K562 (cell line): ENCODE results near the gene ERN1. TPM values are rescaled to one million over a fixed set of nuclear protein-coding genes. Genes with fewer than 3 reads are reported as not detected.
A peak's percentile ranks its signal among the peaks of the same experiment; 100 is the strongest.

Source experiments
- CHAMP1 ChIP-seq: fragments of 450-650 bp; IDR thresholded peaks from 2 replicates; pipeline ENCODE4 v1.6.1; 2016; ENCODE audit warnings: mild to moderate bottlenecking
- DIDO1 ChIP-seq: fragments of 450-650 bp; IDR thresholded peaks from 2 replicates; pipeline ENCODE4 v1.6.1; 2016; ENCODE audit warnings: low read depth, missing biosample characterization, missing genetic modification characterization
- EP300 ChIP-seq: IDR thresholded peaks from 2 replicates; pipeline ENCODE4 v1.6.1; 2012; ENCODE audit warnings: low read length, improper control_type of control experiment
- FOXK2 ChIP-seq, 2 experiments: fragments of 450-650 bp; IDR thresholded peaks in 1 of 2; conservative IDR thresholded peaks in 1 of 2; 2 replicates each; pipeline ENCODE4 v1.6.1; 2016; ENCODE audit warnings: low read depth in 2 of 2, mild to moderate bottlenecking in 1 of 2
- PHB2 ChIP-seq: fragments of 450-650 bp; IDR thresholded peaks from 2 replicates; pipeline ENCODE4 v1.6.1; 2017; ENCODE audit warnings: low read depth
- PPARD ChIP-seq: fragments of 250-450 bp; sonication (Bioruptor Pico); IDR thresholded peaks from 2 replicates; pipeline ENCODE4 v1.8.0; 2022; ENCODE audit warnings: inconsistent platforms, mild to moderate bottlenecking, moderate library complexity
- SFPQ ChIP-seq: fragments of 200-400 bp; formaldehyde crosslinking; IDR thresholded peaks from 2 replicates; pipeline ENCODE4 v1.6.1; 2017; ENCODE audit warnings: mild to moderate bottlenecking, low read depth, low read length, moderate library complexity
- SNIP1 ChIP-seq: fragments of 450-650 bp; IDR thresholded peaks from 2 replicates; pipeline ENCODE4 v1.7.1; 2017; ENCODE audit warnings: low read depth, mild to moderate bottlenecking
- SP2 ChIP-seq: IDR thresholded peaks from 2 replicates; pipeline ENCODE4 v1.6.1; 2011; ENCODE audit warnings: mild to moderate bottlenecking, low read depth, low read length, moderate library complexity; ENCODE audit not compliant: poor library complexity, severe bottlenecking; ENCODE audit errors: extremely low read depth
- STAT6 ChIP-seq: sonication (generic); formaldehyde crosslinking; IDR thresholded peaks from 2 replicates; pipeline ENCODE4 v1.8.1; 2023; ENCODE audit warnings: mild to moderate bottlenecking, missing genetic modification reagents
- TARDBP ChIP-seq: fragments of 450-650 bp; IDR thresholded peaks from 2 replicates; pipeline ENCODE4 v1.6.1; 2016
- ZBTB12 ChIP-seq: fragments of 250-450 bp; sonication (Bioruptor Pico); IDR thresholded peaks from 2 replicates; pipeline ENCODE4 v1.4.0; 2020
- ZNF165 ChIP-seq: fragments of 250-450 bp; sonication (Bioruptor Pico); IDR thresholded peaks from 2 replicates; pipeline ENCODE4 v1.4.0; 2020; ENCODE audit warnings: borderline replicate concordance
- ZNF668 ChIP-seq: fragments of 250-450 bp; sonication (Bioruptor Pico); IDR thresholded peaks from 2 replicates; pipeline ENCODE4 v1.8.0; 2022; ENCODE audit warnings: mild to moderate bottlenecking, inconsistent platforms
- polyA plus RNA-seq, 8 experiments: library from polyadenylated mRNA; depleted of rRNA in 4 of 8; stranded (reverse) in 5 of 8; unstranded in 3 of 8; fragments of >200 nt; fragmentation: Nextera tagmentation in 2 of 8; fragmentation: Illumina TruSeq in 1 of 8; extraction: Ambion mirVana in 2 of 8; extraction: Trizol in 1 of 8; gene quantifications; 2 replicates each; pipeline versions ENCODE4 v1.2.1 to v1.2.3, GENCODE V29; 2011 to 2014; ENCODE audit warnings: inconsistent platforms in 1 of 8, missing spikeins in 1 of 8
- total RNA-seq, 7 experiments: library from RNA; depleted of rRNA in 6 of 7; stranded (reverse); fragments of >200 nt in 6 of 7; fragmentation: Illumina TruSeq in 2 of 7; extraction: Trizol in 2 of 7; gene quantifications; 2 replicates each; pipeline versions ENCODE4 v1.2.1 to v1.2.3, GENCODE V29; 2011 to 2021; ENCODE audit warnings: low replicate concordance in 1 of 7
- TF ChIP-seq, protein P1 (sequence below): fragments of 450-650 bp; formaldehyde crosslinking; IDR thresholded peaks from 2 replicates; pipeline ENCODE4 v1.4.0; 2020; ENCODE audit warnings: mild to moderate bottlenecking, moderate library complexity
- TF ChIP-seq, protein P2 (sequence below): sonication (generic); formaldehyde crosslinking; IDR thresholded peaks from 2 replicates; pipeline ENCODE4 v1.8.0; 2022; ENCODE audit warnings: mild to moderate bottlenecking, missing genetic modification reagents

Gene ERN1
- total and polyA plus RNA-seq, 9 of the 15 experiments (the other 6 are each of a cell fraction or from before 2014, with no cell fraction given), result 2.1 to 22.5 (median 7.3) TPM

GRCh38 chr17:64145751-64146417 is 15.9 kb upstream of the ERN1 start (continued):
- TF ChIP-seq CHAMP1, result peak; percentile 46; the same call in 1 of the 2 replicates
- TF ChIP-seq FOXK2 (conservative IDR thresholded peaks at IDR 0.05 in 1 of 2, IDR thresholded peaks at IDR 0.05 in 1 of 2; ENCODE audit: low read depth in 2 of 2), result peak in 1 of 2 experiments; percentile 46; a peak in 2 of 4 replicates
- peak; percentile 96 for TF ChIP-seq SP2
- no peak for TF ChIP-seq PHB2
- no peak for TF ChIP-seq ZBTB12 (CRISPR knock-in tag)
- no peak for TF ChIP-seq ZNF668 (CRISPR knock-in tag)
- TF ChIP-seq DIDO1 (tag), result 0 out of 2 replicates have a peak, but pooled peaks have one; percentile 79
- no peak for TF ChIP-seq PPARD
- TF ChIP-seq SFPQ, result no peak
- peak; percentile 32; the same call in 1 of the 2 replicates for TF ChIP-seq STAT6 (CRISPR knock-in tag)
- TF ChIP-seq ZNF165 (CRISPR knock-in tag), result no peak
- TF ChIP-seq, protein P1, sequence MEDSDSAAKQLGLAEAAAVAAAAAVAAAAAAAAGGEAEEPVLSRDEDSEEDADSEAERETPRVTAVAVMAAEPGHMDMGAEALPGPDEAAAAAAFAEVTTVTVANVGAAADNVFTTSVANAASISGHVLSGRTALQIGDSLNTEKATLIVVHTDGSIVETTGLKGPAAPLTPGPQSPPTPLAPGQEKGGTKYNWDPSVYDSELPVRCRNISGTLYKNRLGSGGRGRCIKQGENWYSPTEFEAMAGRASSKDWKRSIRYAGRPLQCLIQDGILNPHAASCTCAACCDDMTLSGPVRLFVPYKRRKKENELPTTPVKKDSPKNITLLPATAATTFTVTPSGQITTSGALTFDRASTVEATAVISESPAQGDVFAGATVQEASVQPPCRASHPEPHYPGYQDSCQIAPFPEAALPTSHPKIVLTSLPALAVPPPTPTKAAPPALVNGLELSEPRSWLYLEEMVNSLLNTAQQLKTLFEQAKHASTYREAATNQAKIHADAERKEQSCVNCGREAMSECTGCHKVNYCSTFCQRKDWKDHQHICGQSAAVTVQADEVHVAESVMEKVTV, result no peak
- TF ChIP-seq, protein P2, sequence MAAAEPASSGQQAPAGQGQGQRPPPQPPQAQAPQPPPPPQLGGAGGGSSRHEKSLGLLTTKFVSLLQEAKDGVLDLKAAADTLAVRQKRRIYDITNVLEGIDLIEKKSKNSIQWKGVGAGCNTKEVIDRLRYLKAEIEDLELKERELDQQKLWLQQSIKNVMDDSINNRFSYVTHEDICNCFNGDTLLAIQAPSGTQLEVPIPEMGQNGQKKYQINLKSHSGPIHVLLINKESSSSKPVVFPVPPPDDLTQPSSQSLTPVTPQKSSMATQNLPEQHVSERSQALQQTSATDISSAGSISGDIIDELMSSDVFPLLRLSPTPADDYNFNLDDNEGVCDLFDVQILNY (CRISPR knock-in tag), result no peak
- TF ChIP-seq SNIP1, result peak; percentile 97
- peak; percentile 2; the same call in 1 of the 2 replicates for TF ChIP-seq EP300
- TF ChIP-seq TARDBP, result 0 out of 2 replicates have a peak, but pooled peaks have one; percentile 44
